ENCODE measurements around the gene SORL1.

SORL1 gene

DNA sequence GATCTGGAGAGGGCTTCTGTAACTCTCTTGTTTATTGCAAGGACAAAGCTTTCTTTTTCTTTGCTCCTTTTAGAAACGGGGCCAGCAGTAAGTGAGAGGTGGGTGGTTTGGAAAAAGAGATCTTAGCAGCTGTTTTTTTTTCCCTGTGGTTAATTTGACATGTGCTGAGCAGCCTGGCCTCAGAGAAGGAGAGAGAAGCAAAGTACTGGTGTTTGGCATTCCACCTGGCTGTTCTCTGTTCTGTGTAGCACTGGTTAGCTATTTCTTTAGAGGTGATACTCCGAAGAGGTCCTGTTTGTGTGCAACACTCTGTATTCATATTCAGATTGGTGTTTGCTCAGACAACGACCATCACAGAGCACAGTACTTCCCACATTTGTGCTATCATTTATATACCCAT is 81.5 kb downstream of the SORL1 start:
- H3K27ac ChIP-seq (ENCODE audit: low read length) = no peak overlapping the region
- H3K4me3 ChIP-seq (ENCODE audit: low read depth in 1 of 2, low read length in 2 of 2) = no peak overlapping the region
- H3K9me3 ChIP-seq (ENCODE audit: control insufficient read depth in 1 of 2, low read length in 2 of 2) = peaks cover 5 to 8% of the 10 kb centered on the region in 2 donors
- H3K4me1 ChIP-seq (ENCODE audit: control insufficient read depth in 1 of 2, insufficient read depth in 2 of 2, low read length in 2 of 2) = no peaks in the 10 kb centered on the region
- H3K27me3 ChIP-seq (ENCODE audit: low read depth, low read length) = no peaks in the 10 kb centered on the region
- no peaks in the 10 kb centered on the region for H3K36me3 ChIP-seq (ENCODE audit: control insufficient read depth in 1 of 2, insufficient read depth in 2 of 2, low read length in 2 of 2)

DNA sequence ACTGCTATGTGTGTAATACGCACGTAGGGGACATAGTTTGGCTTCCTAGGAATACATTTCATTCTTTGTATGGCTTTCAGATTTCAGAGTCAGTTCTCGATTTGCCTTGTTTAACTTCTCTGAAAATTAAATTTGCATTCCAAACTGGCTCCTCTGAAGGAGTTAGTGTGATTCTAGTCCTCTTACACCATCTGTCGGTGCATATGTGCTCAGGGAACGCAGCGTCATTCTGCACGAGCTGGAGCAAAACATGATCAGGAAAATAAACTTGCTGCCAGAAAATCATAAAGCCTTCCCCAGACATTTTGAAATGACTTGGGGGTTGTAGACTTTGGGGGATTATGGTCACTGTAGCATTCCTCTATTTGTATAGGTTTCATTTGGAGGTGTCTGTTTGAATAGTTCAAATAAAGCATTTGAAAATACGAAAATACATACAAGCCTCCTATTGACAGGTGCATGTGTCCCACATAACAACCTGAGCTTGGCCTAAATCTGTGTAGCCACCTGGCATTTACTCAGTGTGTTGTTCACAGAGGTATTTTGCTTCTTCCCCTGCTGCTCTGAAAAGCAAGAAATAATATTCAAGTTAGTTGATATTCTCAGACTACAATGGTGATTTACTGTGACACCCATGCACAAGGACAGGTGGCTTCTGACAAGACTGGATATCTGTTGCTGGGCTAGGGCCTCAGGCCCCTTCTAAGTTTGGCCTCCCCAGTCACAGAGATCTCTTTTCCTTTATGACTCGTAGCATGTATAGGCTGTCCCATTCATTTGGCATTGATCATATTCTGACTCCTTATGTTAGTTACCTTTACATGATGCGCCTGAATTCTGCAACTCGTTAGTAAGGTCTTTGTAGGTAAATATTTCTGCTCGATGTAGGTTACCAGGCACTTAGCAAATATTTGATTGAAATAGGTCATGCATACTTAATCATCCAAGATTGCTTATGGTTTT is 82.3 kb downstream of the SORL1 start:
- no peaks in the 10 kb centered on the region for H3K4me1 ChIP-seq (ENCODE audit: control insufficient read depth in 1 of 2, insufficient read depth in 2 of 2, low read length in 2 of 2)
- no peak overlapping the region for H3K4me3 ChIP-seq (ENCODE audit: low read depth in 1 of 2, low read length in 2 of 2)
- H3K9me3 ChIP-seq (ENCODE audit: control insufficient read depth in 1 of 2, low read length in 2 of 2) = peaks cover 5 to 8% of the 10 kb centered on the region in 2 donors
- H3K27ac ChIP-seq (ENCODE audit: low read length) = no peak overlapping the region
- no peaks in the 10 kb centered on the region for H3K36me3 ChIP-seq (ENCODE audit: control insufficient read depth in 1 of 2, insufficient read depth in 2 of 2, low read length in 2 of 2)
- no peaks in the 10 kb centered on the region for H3K27me3 ChIP-seq (ENCODE audit: low read depth, low read length)

DNA sequence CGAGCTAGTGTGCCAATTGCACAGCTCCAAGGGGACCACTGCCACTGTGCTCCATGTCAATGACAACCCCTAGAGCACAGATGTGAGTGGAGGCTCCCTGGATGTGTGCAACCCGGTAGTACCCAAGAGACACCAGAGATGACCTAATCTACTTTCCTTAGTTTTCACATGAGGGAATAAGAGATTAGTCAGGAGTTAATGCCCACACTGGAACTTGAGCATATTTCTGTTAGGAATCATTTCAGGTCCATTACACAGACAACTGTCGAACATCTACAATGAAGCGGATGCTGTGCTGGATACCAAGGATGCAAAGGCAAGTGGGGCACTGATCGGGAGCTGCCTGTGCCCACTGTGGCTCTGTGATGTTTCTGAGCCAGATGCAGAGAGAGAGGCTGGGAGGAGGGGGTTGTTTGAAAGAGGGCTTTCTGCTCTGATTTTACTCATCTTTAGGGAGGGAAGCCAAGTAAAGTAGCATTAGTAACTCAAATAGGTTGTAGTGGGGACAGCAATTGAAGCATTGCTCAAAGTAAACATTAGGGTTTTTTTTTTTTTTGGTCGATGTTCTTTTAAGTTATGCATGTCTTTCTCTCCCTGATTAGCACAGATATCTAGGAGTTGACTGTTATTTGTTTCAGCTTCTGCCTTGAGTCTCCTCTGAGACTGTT is 83.1 kb downstream of the SORL1 start:
- Histone ChIP-seq H3K27ac (ENCODE audit: low read length) (no peak overlapping the region), H3K9me3 (ENCODE audit: control insufficient read depth in 1 of 2, low read length in 2 of 2) (peaks cover under 1 to 3% of the 10 kb centered on the region in 2 donors), H3K27me3 (ENCODE audit: low read depth, low read length) (no peaks in the 10 kb centered on the region), H3K4me1 (ENCODE audit: control insufficient read depth in 1 of 2, insufficient read depth in 2 of 2, low read length in 2 of 2) (no peaks in the 10 kb centered on the region), H3K36me3 (ENCODE audit: control insufficient read depth in 1 of 2, insufficient read depth in 2 of 2, low read length in 2 of 2) (no peaks in the 10 kb centered on the region), H3K4me3 (ENCODE audit: low read depth in 1 of 2, low read length in 2 of 2) (no peak overlapping the region)

DNA sequence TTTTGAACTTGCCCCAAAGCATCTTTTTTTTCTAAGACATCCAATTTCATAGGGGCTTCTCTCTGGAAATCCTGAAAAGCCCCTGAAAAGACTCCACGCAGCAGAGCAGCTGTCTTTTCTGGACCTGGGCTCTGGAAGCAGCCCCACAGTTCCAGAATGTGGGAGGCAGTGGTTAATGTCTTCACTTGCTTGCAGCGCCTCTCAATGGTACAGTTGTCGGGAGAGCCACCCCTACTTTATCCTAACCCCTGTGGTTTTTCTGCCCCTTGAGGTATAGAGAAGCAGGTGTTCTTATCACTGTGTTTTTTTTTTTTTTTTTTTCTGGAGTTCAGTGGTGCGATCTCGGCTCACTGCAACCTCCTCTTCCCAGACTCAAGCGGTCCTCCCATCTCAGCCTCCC is 84.0 kb downstream of the SORL1 start:
- Histone ChIP-seq H3K27ac (ENCODE audit: low read length) (no peak overlapping the region), H3K27me3 (ENCODE audit: low read depth, low read length) (no peaks in the 10 kb centered on the region), H3K36me3 (ENCODE audit: control insufficient read depth in 1 of 2, insufficient read depth in 2 of 2, low read length in 2 of 2) (no peaks in the 10 kb centered on the region), H3K9me3 (ENCODE audit: control insufficient read depth in 1 of 2, low read length in 2 of 2) (no peaks in the 10 kb centered on the region), H3K4me1 (ENCODE audit: control insufficient read depth in 1 of 2, insufficient read depth in 2 of 2, low read length in 2 of 2) (no peaks in the 10 kb centered on the region), H3K4me3 (ENCODE audit: low read depth in 1 of 2, low read length in 2 of 2) (no peak overlapping the region)

DNA sequence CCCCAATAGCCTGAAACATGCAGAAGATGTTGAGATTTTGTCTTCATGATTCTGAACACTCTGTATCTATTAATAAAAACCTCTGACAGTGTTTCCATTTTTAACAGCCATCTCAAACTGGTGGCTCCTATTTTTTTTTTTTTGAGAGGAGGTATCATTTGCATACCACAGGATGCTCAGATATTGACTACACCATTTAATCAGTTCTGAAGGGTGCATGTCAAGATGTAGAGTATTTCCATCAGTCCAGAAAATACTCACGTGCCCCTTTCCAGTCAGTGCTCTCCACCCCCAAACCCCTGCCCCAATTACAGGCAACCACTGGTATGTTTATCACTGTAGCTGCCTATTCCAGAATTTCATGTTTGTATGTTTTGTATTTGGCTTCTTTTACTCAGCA is 85.9 kb downstream of the SORL1 start:
- Histone ChIP-seq H3K4me3 (ENCODE audit: low read depth in 1 of 2, low read length in 2 of 2) (no peak overlapping the region), H3K36me3 (ENCODE audit: control insufficient read depth in 1 of 2, insufficient read depth in 2 of 2, low read length in 2 of 2) (no peaks in the 10 kb centered on the region), H3K27ac (ENCODE audit: low read length) (no peak overlapping the region), H3K9me3 (ENCODE audit: control insufficient read depth in 1 of 2, low read length in 2 of 2) (no peaks in the 10 kb centered on the region), H3K4me1 (ENCODE audit: control insufficient read depth in 1 of 2, insufficient read depth in 2 of 2, low read length in 2 of 2) (no peaks in the 10 kb centered on the region), H3K27me3 (ENCODE audit: low read depth, low read length) (no peaks in the 10 kb centered on the region)

DNA sequence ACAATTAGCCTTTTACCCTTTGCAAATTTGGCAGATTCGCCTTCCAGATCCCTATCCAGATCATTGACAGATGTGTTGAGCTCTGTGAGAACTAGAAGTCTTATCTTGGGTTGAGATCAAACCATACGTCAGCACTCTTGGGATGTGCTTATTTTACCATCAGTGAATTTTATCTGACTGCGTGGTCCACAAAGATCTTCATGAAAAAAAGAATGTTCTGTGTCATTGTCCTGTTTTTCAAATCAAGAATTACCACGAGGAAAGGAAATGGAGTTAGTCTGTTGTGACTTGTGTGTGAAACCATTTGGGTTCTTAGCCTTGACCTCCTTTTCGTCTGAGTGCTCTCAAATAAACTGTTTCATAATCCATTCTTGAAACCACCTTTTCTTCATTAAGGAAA is 86.9 kb downstream of the SORL1 start:
- Histone ChIP-seq H3K4me3 (ENCODE audit: low read depth in 1 of 2, low read length in 2 of 2) (no peak overlapping the region), H3K4me1 (ENCODE audit: control insufficient read depth in 1 of 2, insufficient read depth in 2 of 2, low read length in 2 of 2) (no peaks in the 10 kb centered on the region), H3K27ac (ENCODE audit: low read length) (no peak overlapping the region), H3K27me3 (ENCODE audit: low read depth, low read length) (no peaks in the 10 kb centered on the region), H3K36me3 (ENCODE audit: control insufficient read depth in 1 of 2, insufficient read depth in 2 of 2, low read length in 2 of 2) (peaks cover 0 to 5% of the 10 kb centered on the region in 2 donors), H3K9me3 (ENCODE audit: control insufficient read depth in 1 of 2, low read length in 2 of 2) (no peaks in the 10 kb centered on the region)

DNA sequence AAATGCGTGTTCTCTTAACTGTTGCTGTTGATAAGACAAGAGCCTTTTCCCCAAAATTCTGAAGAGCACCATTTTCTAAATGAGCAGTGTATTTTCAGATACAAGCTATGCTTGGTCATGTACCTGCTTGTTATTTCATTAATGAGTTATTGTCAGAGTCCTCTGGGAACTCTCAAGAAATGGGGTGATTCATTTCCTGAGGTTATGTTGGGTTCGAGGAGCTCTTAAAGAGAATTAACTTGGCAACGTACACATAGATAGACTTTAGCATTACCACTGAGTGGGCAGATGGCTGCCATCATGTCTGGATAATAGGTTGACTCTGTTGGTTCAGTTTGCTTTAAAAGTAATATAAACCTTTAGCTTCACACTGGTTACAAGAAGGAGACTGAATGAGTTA is 88.5 kb downstream of the SORL1 start:
- Histone ChIP-seq H3K27ac (ENCODE audit: low read length) (no peak overlapping the region), H3K4me3 (ENCODE audit: low read depth in 1 of 2, low read length in 2 of 2) (no peak overlapping the region)

DNA sequence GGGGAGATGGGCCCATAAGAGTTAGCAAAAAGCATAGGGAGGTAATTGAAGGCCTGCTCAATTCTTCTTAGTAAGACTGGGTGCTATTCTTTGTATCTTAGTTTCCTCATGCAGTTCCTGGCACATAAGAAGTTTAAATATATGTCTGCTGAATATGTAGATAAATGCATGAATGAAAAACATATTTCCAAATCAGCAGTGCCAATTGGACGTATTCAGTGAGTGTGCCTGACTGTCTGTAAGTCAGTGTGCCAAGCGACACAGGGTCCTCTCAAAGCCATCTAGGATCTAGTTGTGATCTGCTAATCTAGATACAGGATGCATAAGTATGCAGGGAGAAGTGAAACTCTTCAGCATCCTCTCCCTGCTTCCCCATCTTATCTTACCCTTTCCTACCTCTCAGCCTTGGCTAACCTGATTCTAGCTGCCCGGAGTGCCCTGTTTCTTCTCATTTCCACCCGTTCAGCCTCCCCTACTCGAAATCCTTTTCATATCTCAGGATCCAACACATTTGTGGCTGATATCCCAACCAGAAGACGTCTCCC is 91.8 kb downstream of the SORL1 start:
- no peaks in the 10 kb centered on the region for H3K27me3 ChIP-seq (ENCODE audit: low read depth, low read length)
- H3K4me3 ChIP-seq (ENCODE audit: low read depth in 1 of 2, low read length in 2 of 2) = no peak overlapping the region
- H3K4me1 ChIP-seq (ENCODE audit: control insufficient read depth in 1 of 2, insufficient read depth in 2 of 2, low read length in 2 of 2) = no peaks in the 10 kb centered on the region
- no peak overlapping the region for H3K27ac ChIP-seq (ENCODE audit: low read length)
- no peaks in the 10 kb centered on the region for H3K9me3 ChIP-seq (ENCODE audit: control insufficient read depth in 1 of 2, low read length in 2 of 2)
- peaks cover 0 to 5% of the 10 kb centered on the region in 2 donors for H3K36me3 ChIP-seq (ENCODE audit: control insufficient read depth in 1 of 2, insufficient read depth in 2 of 2, low read length in 2 of 2)

More for the DNA sequence above, 88.5 kb downstream of the SORL1 start:
- Histone ChIP-seq H3K27me3 (ENCODE audit: low read depth, low read length) (no peaks in the 10 kb centered on the region), H3K36me3 (ENCODE audit: control insufficient read depth in 1 of 2, insufficient read depth in 2 of 2, low read length in 2 of 2) (peaks cover 0 to 5% of the 10 kb centered on the region in 2 donors), H3K4me1 (ENCODE audit: control insufficient read depth in 1 of 2, insufficient read depth in 2 of 2, low read length in 2 of 2) (no peaks in the 10 kb centered on the region), H3K9me3 (ENCODE audit: control insufficient read depth in 1 of 2, low read length in 2 of 2) (no peaks in the 10 kb centered on the region)

DNA sequence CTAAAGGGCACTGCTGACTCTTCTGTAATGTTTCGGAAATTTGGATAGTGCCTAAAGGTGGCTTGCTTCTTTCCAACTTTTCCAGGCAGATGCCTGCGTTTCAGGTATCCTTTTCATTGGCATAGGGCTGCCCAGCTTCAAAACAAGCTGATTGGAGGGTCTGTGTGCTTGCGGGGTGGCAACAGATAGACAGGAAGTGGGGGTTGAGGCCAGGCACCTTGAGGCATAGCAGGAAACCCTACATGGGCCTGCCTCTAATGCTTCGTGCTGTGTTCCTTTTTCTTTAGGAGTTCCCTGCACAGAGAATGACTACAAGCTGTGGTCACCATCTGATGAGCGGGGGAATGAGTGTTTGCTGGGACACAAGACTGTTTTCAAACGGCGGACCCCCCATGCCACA is 92.8 kb downstream of the SORL1 start:
- H3K36me3 ChIP-seq (ENCODE audit: control insufficient read depth in 1 of 2, insufficient read depth in 2 of 2, low read length in 2 of 2) = peaks cover 0 to 5% of the 10 kb centered on the region in 2 donors

DNA sequence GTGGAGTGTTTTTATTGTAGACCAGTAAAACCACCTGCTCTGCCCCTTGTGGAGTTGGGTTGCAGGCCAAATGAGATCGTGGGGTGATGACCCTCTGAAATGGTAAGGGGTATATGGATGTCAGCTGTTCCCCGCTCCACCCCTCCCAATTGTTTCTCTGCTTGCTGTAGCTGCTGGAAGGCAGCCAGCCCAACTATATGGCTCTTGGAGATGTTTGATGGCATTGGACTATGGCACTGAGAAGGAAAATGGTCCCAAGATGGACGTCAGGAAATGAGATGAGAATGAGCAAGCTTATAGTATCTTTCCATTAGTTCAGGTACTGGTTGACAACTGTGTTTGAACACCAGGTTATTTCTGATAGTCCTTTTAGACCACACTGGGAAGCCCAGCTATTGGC is 95.5 kb downstream of the SORL1 start:
- H3K36me3 ChIP-seq (ENCODE audit: control insufficient read depth in 1 of 2, insufficient read depth in 2 of 2, low read length in 2 of 2) = peaks cover 0 to 5% of the 10 kb centered on the region in 2 donors
- H3K27ac ChIP-seq (ENCODE audit: low read length) = no peak overlapping the region
- H3K4me3 ChIP-seq (ENCODE audit: low read depth in 1 of 2, low read length in 2 of 2) = no peak overlapping the region
- no peaks in the 10 kb centered on the region for H3K9me3 ChIP-seq (ENCODE audit: control insufficient read depth in 1 of 2, low read length in 2 of 2)
- no peaks in the 10 kb centered on the region for H3K4me1 ChIP-seq (ENCODE audit: control insufficient read depth in 1 of 2, insufficient read depth in 2 of 2, low read length in 2 of 2)
- no peaks in the 10 kb centered on the region for H3K27me3 ChIP-seq (ENCODE audit: low read depth, low read length)

More for the DNA sequence above, 92.8 kb downstream of the SORL1 start:
- no peaks in the 10 kb centered on the region for H3K4me1 ChIP-seq (ENCODE audit: control insufficient read depth in 1 of 2, insufficient read depth in 2 of 2, low read length in 2 of 2)
- no peak overlapping the region for H3K4me3 ChIP-seq (ENCODE audit: low read depth in 1 of 2, low read length in 2 of 2)
- no peaks in the 10 kb centered on the region for H3K27me3 ChIP-seq (ENCODE audit: low read depth, low read length)
- no peak overlapping the region for H3K27ac ChIP-seq (ENCODE audit: low read length)
- H3K9me3 ChIP-seq (ENCODE audit: control insufficient read depth in 1 of 2, low read length in 2 of 2) = no peaks in the 10 kb centered on the region

DNA sequence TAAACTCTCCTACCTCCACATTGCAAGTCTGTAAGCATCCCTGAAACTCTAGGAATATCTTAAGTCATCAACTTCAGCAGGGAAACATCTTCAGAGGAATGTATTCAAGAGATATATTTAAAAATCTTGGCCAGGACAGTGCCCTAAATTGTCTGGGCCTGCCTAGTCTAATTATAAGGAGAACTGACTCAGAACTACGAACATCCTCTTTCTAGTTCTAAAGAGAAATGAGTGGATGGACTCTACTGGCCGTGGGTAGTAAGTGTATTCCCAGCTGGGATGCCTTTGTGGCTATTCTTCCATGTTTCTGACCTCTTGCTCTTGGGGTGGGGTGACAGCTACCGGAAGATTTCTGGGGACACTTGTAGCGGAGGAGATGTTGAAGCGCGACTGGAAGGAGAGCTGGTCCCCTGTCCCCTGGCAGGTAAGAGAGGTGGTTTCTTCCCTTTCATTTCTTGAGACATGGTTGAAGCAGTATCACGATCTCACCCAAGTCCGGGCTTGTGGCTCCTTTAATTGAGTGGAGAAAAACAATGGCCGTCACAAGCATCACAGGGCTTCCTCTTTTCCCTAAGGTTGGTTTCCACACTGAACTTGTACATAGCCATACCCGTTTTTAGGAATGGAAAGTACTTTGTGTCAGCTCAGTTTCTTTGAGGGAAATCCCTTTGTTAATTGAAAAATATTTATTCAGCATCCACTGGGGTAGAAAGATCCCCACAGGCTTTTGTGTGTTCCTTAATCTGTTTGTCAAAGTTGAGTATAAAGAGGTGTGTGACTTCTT is 98.3 kb downstream of the SORL1 start:
- Histone ChIP-seq H3K4me3 (ENCODE audit: low read depth in 1 of 2, low read length in 2 of 2) (no peak overlapping the region), H3K4me1 (ENCODE audit: control insufficient read depth in 1 of 2, insufficient read depth in 2 of 2, low read length in 2 of 2) (no peaks in the 10 kb centered on the region), H3K9me3 (ENCODE audit: control insufficient read depth in 1 of 2, low read length in 2 of 2) (no peaks in the 10 kb centered on the region), H3K27me3 (ENCODE audit: low read depth, low read length) (no peaks in the 10 kb centered on the region), H3K36me3 (ENCODE audit: control insufficient read depth in 1 of 2, insufficient read depth in 2 of 2, low read length in 2 of 2) (peaks cover 0 to 4% of the 10 kb centered on the region in 2 donors), H3K27ac (ENCODE audit: low read length) (no peak overlapping the region)
